ENCODE results near the gene L3MBTL1. TPM values are rescaled to one million over a fixed set of nuclear protein-coding genes. Genes with fewer than 3 reads are reported as not detected.

Gene L3MBTL1
- total RNA-seq, 2 donors from 2014 or later = 4.1 to 28.2 TPM

DNA sequence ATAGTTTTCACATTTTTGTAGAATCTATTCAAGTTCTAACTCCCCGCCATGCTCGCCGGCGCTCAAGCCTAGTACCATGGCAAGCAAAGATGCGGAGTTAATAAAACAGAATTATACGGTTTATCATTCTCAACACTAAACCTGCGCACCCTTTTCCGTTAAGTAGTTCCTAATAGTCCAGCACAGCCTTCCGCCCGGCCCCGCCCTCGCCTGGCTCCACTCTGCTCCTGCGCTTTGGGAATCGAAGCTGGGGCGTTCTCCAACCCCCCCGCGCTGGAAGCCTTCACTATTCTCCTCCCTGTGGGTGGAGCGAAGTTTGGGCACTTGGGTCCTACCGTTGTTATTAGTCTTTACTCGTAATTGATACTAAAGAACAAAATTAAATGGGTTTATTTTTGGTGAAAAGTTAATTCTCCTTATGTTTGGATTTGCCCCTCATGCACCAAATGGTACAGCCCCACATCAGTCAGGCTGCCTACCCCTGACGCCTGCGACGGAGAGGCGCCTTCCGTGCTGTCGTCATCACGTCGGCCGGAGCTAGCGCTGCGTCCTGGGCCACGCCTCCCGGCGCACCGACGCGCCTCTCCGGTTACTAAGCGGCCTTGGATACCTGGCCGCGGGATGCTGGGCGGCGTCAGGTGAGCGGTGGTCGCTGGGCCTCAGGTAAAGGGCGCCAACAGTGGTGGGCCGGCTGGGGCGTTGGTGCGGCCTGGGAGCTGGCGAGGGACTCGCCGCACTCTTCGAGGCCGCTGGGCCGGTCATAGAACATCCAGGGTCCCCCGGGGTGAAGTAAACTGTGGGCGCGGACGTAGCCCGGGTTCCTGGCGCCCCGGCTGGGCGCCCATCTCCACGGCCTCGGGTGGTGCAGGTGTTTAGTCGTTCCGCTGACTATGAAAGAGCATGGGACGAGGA, 83.2 kb downstream of the L3MBTL1 start, which contains the start of gene IFT52:
Gene IFT52, plus strand, starts transcription at position 546 of the 912 bp plus-strand sequence. CDS start 3,762 bp downstream, outside the sequence.
- H3K36me3 ChIP-seq = peaks cover 11% of the 10 kb centered on the region
- H3K9me3 ChIP-seq = no peaks in the 10 kb centered on the region
- peak within 1 kb of the TSS; percentile 85 to 89 for H3K27ac ChIP-seq
- peaks cover 0 to 11% of the 10 kb centered on the region in 2 donors for H3K4me1 ChIP-seq
- TF ChIP-seq CTCF (IDR thresholded peaks at IDR 0.05) = no peak
- peak within 1 kb of the TSS; percentile 87 to 91 for H3K4me3 ChIP-seq
- H3K27me3 ChIP-seq = no peaks in the 10 kb centered on the region
- peak; percentile 95 for DNase-seq (ENCODE audit: low spot score)

Other genes starting within 250 kb of the L3MBTL1 start
- 10 to 100 TPM; 29.4 to 30.5 TPM for gene SRSF6, start 49.8 kb upstream of the L3MBTL1 start, total RNA-seq
- under 1 TPM in 1 of 2 donors, not detected in 1; 0.90 TPM for gene SGK2, start 51.3 kb downstream of the L3MBTL1 start, total RNA-seq
- 1 to 10 TPM; 5.7 to 8.1 TPM for gene IFT52, start 83.2 kb downstream of the L3MBTL1 start, total RNA-seq
- not detected for gene MYBL2, start 159.4 kb downstream of the L3MBTL1 start, total RNA-seq
- gene GTSF1L, start 219.3 kb downstream of the L3MBTL1 start, total RNA-seq = not detected

Data from right atrium auricular region (tissue), 2 donors.